RWPE1 (cell line): ENCODE results near the gene ZXDC.

ENCODE experiments used
- CTCF ChIA-PET: fragments of 350-600 bp; sonication (Branson Sonifier 250); formaldehyde crosslinking; extraction: SDS; loops from one replicate; lab custom pipeline; 2021; lab: Yijun Ruan, JAX
- POLR2A ChIA-PET: fragments of 400-600 bp; formaldehyde crosslinking; extraction: SDS; loops from one replicate; lab custom pipeline; 2020; ENCODE audit warnings: antibody characterized with exemption; ENCODE audit not compliant: low non-redundant PET; lab: Yijun Ruan, JAX
- DNase-seq: peaks from one replicate; pipeline ENCODE4 v3.0.0; 2012; ENCODE audit warnings: low spot score
- H3K27ac ChIP-seq: fragments of 450-650 bp; 2 replicates; pipeline ENCODE4 v1.5.1; 2017
- CTCF ChIP-seq: fragments of 450-650 bp; conservative IDR thresholded peaks from 2 replicates; pipeline ENCODE4 v1.5.1; 2017; ENCODE audit warnings: low read depth, mild to moderate bottlenecking

Gene ZXDC

DNA sequence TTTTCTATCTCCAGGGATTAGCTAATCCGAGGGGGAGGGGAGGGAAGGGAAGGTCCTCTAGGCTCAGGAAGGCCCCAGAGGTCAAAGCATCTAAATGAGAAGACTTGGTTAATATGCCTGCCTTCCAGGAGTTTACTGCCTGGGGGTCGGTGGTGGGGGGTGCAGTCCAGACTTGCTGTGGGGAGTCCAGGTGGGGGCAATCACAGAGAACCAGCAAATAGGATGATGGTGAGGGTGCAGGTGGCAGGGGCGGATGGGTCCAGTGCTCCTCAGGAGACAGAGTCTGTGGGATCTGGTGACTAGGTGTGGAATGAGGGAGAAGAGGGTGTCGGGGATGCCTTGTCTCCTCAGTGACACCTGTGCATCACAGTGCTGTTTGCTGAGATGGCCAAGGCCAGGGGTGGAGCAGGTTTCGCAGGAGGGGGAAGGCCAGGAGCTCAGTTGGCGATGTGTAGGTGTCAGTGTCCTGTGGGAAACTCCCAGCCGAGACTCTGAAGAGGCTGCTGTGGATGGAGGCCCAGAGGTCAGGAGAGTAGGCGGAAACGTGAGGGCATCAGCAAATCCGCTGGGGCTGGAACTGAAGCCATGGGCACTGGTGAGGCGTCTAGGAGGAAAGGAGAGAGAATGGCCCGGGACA lies 72.9 kb downstream of the ZXDC start:
- POLR2A ChIA-PET = no interaction called here
- CTCF ChIA-PET = no interaction called here
- no peak overlapping the region for H3K27ac ChIP-seq
- no peak for DNase-seq
- TF ChIP-seq CTCF = no peak

GRCh38 chr3:126402178-126402577 lies 73.5 kb downstream of the ZXDC start:
- TF ChIP-seq CTCF = no peak
- CTCF ChIA-PET = no interaction called here
- POLR2A ChIA-PET = no interaction called here

GRCh38 chr3:126401611-126402160 lies 74.0 kb downstream of the ZXDC start:
- H3K27ac ChIP-seq = no peak overlapping the region
- no peak for DNase-seq
- POLR2A ChIA-PET = no interaction called here
- CTCF ChIA-PET = interaction anchor here (0.5 kb wide), 1 partner anchor 520 kb away, joined by 3 read pairs; no protein-coding TSS in a partner anchor
- no peak for TF ChIP-seq CTCF

More at GRCh38 chr3:126402178-126402577, 73.5 kb downstream of the ZXDC start:
- no peak overlapping the region for H3K27ac ChIP-seq
- DNase-seq = no peak

DNA sequence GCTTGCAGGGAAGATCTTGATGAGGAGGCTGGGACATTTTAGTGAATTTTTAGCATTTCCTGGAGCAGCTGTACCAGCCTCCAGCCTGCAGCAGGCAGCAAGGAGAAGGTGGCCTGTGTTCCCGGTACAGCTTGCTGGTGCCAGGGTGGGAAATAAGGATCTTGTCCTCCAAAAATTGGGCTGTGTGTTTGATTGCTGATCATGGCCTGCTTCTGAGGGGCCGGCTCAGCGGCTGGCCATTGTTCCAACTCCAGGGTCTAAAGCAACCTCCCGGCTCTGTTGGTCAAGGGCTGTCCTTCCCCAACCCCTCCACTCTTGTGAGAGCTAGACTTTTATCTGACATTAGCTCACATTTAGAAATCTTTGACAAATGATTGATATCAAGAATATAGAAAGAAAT lies 75.9 kb downstream of the ZXDC start:
- POLR2A ChIA-PET = no interaction called here
- no peak overlapping the region for H3K27ac ChIP-seq
- CTCF ChIA-PET = no interaction called here
- DNase-seq = no peak
- no peak for TF ChIP-seq CTCF

DNA sequence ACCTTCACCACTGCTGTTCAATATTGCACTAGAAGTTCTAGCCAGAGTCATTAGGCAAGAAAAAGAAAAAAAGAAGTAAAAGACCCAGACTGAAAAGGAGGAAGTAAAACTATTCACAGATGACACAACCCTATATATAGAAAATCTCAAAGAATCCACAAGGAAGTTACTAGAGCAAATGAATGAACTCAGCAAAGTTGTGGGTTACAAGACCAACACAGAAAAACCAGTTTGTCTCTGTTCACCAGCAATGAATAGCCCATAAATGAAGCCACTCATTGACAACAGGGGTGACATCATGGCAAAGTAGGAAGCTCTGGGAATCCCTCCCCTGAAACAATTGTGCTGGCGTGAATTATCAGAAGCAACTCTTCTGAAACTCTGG lies 76.3 kb downstream of the ZXDC start:
- H3K27ac ChIP-seq = no peak overlapping the region
- CTCF ChIA-PET = no interaction called here
- POLR2A ChIA-PET = no interaction called here
- DNase-seq = no peak
- TF ChIP-seq CTCF = no peak

DNA sequence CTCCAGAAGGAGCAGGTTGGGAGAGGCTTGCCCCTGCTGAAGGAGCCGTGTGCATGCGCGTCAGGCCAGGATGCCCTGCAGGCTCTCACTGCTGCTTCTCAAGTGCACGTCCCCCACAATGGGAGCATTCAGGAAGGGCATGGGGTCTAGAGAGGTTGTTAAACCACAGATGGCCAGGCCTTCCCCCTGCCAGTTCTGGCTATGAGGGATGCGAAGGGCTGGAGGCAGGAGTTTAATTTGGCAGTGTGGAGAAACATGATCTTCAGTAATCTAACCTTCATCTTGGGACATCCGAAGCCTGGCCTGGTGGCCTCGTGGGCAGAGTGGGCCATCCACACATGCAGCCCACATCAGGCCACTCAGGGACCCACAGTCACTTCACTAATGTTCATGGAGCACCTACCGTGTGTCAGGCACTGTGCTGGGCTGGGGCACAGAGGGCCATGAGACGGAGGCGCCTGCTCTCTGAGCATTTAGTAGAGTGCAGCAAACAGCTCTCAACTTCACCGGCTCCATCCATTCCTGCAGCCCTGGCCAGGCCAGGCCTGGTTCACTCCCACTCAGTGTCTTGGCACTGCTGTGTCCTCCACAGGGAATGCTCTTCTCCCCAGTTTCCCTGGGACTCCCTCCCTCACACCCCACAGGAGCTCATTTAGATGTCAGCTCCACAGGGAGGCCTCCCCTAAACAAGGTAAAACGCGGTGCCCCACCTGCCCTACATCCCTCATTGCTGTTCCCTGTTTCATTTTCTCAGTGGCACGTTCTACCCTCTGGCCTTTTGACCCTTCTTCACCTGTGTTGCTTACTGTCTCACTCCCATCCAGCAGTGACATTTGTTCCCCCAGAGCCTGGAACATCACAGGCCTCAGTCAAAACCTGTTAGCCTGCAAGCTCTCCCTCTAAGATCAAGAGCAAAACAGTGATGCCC lies 77.0 kb downstream of the ZXDC start:
- TF ChIP-seq CTCF = no peak
- CTCF ChIA-PET = no interaction called here
- H3K27ac ChIP-seq = no peak overlapping the region
- DNase-seq = no peak
- POLR2A ChIA-PET = no interaction called here
